COLO668 (cell line): ENCODE measurements around the gene NPIPB5.
"Not testable (repeated sequence)": the region's sequence is repeated elsewhere in the genome, so short reads cannot be mapped to it uniquely, and the experiment has no call there.

Source experiments
- DNase-seq: peaks from one replicate; lab custom pipeline; 2025; ENCODE audit not compliant: unreplicated experiment; lab: John Stamatoyannopoulos, UW

NPIPB5 gene

DNA sequence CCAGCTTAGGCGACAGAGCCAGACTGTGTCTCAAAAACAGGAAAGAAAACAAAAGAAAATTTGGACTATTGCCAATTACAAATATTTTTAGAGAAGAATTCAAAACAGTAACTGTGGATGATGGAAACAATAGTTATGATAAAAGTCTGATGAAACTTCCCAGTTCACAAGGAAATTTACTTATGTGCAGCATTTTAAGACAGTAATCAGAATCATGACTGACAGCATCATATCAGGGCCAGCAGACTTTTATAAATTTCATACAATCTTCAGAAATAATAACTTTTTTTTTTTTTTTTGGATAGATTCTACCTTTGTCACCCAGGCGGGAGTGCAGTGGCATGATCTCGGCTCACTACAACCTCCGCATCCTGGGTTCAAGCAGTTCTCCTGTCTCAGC lies at the start of gene NPIPB5:
Gene NPIPB5 (plus strand): TSS at position 301 of the 400 bp plus-strand sequence. CDS start 2,911 bp downstream, outside the sequence.
- not testable (repeated sequence) for DNase-seq

DNA sequence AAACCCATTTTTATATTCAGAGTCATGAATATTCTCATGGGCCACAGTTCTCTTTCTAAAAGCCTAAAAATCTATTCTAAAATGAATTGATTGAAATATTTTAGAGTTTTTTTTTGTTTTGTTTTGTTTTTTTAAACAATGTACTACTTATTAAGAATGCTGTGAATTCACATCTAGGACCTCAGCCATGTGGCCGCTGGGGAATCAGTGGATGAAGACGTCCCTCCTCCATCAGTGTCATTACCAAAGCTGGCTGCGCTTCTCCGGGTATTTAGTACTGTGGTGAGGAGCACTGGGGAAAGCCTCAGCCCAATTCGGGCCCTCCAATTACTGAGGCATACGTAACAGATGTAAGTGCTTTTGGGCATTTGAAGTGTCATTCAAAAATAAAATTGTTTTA lies 41.8 kb upstream of the NPIPB5 start:
- DNase-seq, result not testable (repeated sequence)

DNA sequence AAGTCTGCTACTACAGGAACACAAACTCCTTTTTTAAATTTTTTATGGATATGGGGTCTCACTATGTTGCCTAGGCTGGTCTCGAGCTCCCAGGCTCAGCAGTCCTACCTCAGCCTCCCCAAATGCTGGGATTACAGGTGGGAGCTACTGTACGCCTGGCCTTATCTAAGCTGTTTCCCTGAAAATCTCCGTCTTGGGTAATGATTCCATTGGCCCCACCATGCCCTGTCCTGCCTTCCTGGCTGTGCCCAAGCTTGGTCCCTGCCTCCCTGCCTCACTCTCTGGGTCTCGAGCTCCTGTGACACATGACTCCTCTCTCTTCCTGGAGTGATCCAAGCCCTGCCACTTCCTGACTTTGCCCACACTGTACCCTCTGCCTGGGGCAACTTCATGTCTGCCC lies 27.3 kb downstream of the NPIPB5 start:
- DNase-seq, result not testable (repeated sequence)

DNA sequence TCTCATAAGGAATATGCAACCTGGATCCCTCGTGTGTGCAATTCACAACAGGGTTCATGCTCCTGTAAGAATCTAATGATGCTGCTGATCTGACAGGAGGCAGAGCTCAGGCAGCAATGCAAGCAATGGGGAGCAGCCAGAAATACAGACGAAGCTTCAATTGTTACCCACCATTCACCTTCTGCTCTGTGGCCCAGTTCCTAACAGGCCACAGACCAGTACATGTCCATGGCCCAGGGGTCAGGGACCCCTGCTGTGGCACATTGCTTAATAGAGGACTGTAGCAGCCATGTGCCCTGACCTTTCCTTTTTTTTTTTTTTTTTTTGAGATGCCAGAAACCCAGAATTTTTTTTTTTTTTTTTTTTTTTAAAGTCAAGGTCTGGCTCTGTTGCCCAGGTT lies 34.1 kb downstream of the NPIPB5 start:
- not testable (repeated sequence) for DNase-seq

DNA sequence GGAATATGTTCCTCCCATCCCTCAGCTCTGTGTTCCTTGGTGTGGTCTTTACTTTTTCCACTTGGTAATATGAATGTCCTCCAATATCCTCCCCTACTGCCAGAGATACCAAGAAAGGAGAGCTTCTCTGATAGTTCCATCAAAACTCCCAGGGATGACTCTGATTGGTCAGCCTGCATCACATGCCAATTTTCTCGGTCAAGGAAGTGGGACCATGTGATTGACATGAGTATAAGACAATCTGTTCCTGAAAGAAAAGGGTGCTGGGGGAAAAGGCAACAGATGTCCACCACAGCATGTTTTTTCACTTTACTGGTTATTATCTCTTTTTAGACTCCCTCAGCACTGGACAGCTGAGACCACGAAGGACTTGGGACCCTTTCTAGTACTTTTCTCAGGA lies 35.9 kb downstream of the NPIPB5 start:
- not testable (repeated sequence) for DNase-seq

DNA sequence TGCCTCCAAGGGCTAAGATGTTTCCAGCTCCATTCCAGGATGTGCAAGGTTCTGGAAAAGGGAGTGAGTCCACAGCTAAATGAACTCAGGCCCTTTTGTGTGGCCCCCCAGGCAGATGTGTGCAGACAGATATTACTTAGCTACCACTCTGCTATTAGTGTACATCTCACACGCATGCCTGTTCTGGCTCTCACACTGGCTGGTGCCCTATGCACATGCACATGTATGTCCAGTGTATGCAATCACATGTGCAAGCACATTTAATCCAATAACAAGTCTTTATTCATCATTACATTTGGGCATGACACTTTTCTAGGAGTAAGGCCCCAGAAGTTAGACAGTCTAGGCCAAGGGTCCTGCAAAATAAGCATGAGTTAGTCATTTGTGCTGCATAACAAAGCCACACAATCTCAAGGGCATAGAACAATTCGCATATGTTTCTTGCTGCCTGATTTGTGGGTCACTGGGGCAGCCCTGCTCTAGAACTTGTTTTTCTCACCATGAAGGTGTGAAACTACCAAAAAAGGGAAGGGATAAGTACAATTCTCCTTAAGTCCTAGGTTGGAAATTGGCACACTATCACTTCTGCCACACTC lies 36.6 kb downstream of the NPIPB5 start:
- DNase-seq, result not testable (repeated sequence)

DNA sequence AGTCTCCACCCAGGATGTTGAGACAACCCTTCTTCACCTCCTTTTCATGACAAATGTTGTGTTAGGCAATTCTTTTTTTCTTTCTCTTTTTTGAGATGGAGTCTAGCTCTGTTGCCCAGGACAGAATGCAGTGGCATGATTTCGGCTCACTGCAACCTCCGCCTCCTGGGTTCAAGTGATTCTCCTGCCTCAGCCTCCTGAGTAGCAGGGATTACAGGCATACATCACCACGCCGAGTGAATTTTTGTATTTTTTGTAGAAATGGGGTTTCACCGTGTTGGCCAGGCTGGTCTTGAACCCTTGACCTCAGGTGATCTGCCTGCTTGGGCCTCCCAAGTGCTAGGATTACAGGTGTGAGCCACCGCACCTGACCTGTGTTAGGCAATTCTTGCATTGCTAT lies 39.2 kb downstream of the NPIPB5 start:
- DNase-seq, result not testable (repeated sequence)

DNA sequence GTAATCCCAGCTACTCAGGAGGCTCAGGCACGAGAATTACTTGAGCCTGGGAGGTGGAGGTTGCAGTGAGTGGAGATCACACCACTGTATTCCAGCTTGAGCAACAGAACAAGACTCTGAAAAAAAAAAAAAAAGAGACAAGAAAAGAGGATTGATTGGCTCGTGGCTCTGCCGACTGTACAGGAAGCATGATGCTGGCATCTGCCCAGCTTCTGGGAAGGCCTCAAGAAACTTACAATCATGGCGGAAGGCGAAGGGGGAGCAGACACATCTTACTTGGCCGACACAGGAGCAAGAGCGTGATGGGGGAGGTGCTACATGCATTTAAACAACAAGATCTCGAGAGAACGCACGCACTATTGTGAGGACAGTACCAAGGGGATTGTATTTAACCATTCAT lies 40.5 kb downstream of the NPIPB5 start:
- DNase-seq, result not testable (repeated sequence)

DNA sequence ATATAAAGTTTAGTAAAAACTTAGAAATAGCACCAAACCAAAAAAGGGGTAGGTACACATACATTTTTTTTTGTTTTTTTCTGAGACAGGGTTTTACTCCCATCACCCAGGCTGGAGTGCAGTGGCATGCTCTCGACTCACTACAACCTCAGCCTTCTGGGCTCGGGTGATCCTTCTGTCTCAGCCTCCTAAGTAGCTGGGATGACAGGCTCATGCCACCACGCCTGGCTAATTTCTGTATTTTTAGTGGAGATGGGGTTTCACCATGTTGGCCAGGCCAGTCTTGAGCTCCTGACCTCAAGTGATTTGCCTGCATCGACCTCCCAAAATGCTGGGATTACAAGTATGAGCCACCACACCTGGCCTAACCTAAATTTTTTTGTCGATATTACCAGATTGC lies 41.0 kb downstream of the NPIPB5 start:
- not testable (repeated sequence) for DNase-seq

DNA sequence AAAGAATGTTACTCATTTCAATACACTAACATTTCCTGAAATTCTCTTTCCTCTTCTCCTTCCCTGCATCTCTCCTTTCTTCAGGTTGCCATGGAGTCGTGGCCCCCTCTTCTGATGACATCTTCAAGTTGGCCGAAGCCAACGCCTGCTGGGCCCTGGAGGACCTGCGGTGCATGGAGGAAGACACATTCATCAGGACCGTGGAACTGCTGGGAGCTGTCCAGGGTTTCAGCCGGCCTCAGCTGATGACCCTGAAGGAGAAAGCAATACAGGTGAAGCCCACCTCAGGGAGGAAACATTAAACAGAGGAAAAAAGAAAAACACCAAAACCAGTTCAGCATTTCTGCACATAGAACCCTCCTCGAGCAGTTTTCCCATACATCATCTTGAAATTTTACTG lies 46.1 kb downstream of the NPIPB5 start:
- DNase-seq, result not testable (repeated sequence)
